HEK293T (cell line): Measurements from ENCODE around the gene MED10.

Source experiments
- ARNT ChIP-seq: fragments of 450-650 bp; IDR thresholded peaks from 2 replicates; pipeline ENCODE4 v1.6.1; 2017; ENCODE audit warnings: mild to moderate bottlenecking
- BHLHE40 ChIP-seq: fragments of 450-650 bp; IDR thresholded peaks from 2 replicates; pipeline ENCODE4 v1.6.1; 2016; ENCODE audit warnings: mild to moderate bottlenecking, moderate library complexity, borderline replicate concordance
- FOXM1 ChIP-seq: fragments of 450-650 bp; IDR thresholded peaks from 2 replicates; pipeline ENCODE4 v1.6.1; 2017; ENCODE audit warnings: mild to moderate bottlenecking, borderline replicate concordance
- SP1 ChIP-seq: fragments of 450-650 bp; IDR thresholded peaks from 2 replicates; pipeline ENCODE4 v1.6.1; 2017
- SUZ12 ChIP-seq: fragments of 450-650 bp; IDR thresholded peaks from 2 replicates; pipeline ENCODE4 v1.6.1; 2016; ENCODE audit warnings: mild to moderate bottlenecking
- ZNF384 ChIP-seq: fragments of 450-650 bp; IDR thresholded peaks from 2 replicates; pipeline ENCODE4 v1.6.1; 2016

GRCh38 chr5:6373081-6373846 lies 5.1 kb downstream of the MED10 start:
- no peak for TF ChIP-seq SP1
- TF ChIP-seq ARNT = no peak
- TF ChIP-seq FOXM1 = no peak
- TF ChIP-seq ZNF384 = no peak
- no peak for TF ChIP-seq SUZ12
- no peak for TF ChIP-seq BHLHE40
